ENCODE results near the gene TP73.

The TP73 gene

GRCh38 chr1:3785456-3786157 is 133.3 kb downstream of the TP73 start (continued):
- TF ChIP-seq TOX (CRISPR knock-in tag; IDR thresholded peaks at IDR 0.05; ENCODE audit: borderline replicate concordance) (no peak), RARB (CRISPR knock-in tag; IDR thresholded peaks at IDR 0.05) (no peak), ZNF70 (CRISPR knock-in tag; IDR thresholded peaks at IDR 0.05) (no peak), ZC3H10 (CRISPR knock-in tag; IDR thresholded peaks at IDR 0.05) (no peak), CSRNP3 (CRISPR knock-in tag; IDR thresholded peaks at IDR 0.05) (no peak), PATZ1 (CRISPR knock-in tag; IDR thresholded peaks at IDR 0.05; ENCODE audit: borderline replicate concordance) (no peak), ZNF8 (CRISPR knock-in tag; IDR thresholded peaks at IDR 0.05) (no peak), ZNF565 (CRISPR knock-in tag; conservative IDR thresholded peaks at IDR 0.05; ENCODE audit: low read depth) (no peak), CSDC2 (CRISPR knock-in tag; IDR thresholded peaks at IDR 0.05) (no peak), PPARA (CRISPR knock-in tag; IDR thresholded peaks at IDR 0.05; ENCODE audit: borderline replicate concordance) (no peak), TCF4 (CRISPR knock-in tag; IDR thresholded peaks at IDR 0.05; ENCODE audit: borderline replicate concordance) (no peak)

Measured in SK-N-SH treated with all-trans-retinoic acid at 6 μM for 48 hours (cell line).